Keratinocyte (primary cell): ENCODE results near the gene MLLT10. TPM values are rescaled to one million over a fixed set of nuclear protein-coding genes. Genes with fewer than 3 reads are reported as not detected.

Source experiments
- DNase-seq: peaks from one replicate; pipeline ENCODE4 v3.0.0-alpha.2; 2011; ENCODE audit warnings: low read depth, missing footprints, low spot score
- FAIRE-seq: peaks from 2 replicates; lab custom pipeline; 2011; peaks lifted over from hg19 to GRCh38; lab: Jason Lieb, UNC
- H2AFZ ChIP-seq: 2 replicates; pipeline ENCODE4 v1.6.0; 2012; ENCODE audit warnings: low read length, control low read depth, inconsistent platforms; ENCODE audit not compliant: control insufficient read depth
- H3K27ac ChIP-seq: 2 replicates; pipeline ENCODE4 v1.5.1; 2011; ENCODE audit warnings: low read length; ENCODE audit not compliant: control insufficient read depth, insufficient read depth
- H3K27me3 ChIP-seq: 3 replicates; pipeline ENCODE4 v1.6.0; 2011; ENCODE audit warnings: low read length; ENCODE audit not compliant: control insufficient read depth, insufficient read depth; ENCODE audit errors: extremely low read depth
- H3K36me3 ChIP-seq, 2 experiments: 2 replicates in 1 of 2; 3 replicates in 1 of 2; pipeline ENCODE4 v1.5.1; 2011; ENCODE audit warnings: low read length in 2 of 2, mild to moderate bottlenecking in 1 of 2; ENCODE audit not compliant: control insufficient read depth in 2 of 2, insufficient read depth in 2 of 2; ENCODE audit errors: extremely low read depth in 1 of 2
- H3K4me1 ChIP-seq: 3 replicates; pipeline ENCODE4 v1.5.1; 2011; ENCODE audit warnings: low read length; ENCODE audit not compliant: control insufficient read depth, insufficient read depth; ENCODE audit errors: extremely low read depth
- H3K4me2 ChIP-seq: 3 replicates; pipeline ENCODE4 v1.6.0; 2011; ENCODE audit warnings: low read depth, low read length; ENCODE audit not compliant: control insufficient read depth, insufficient read depth; ENCODE audit errors: extremely low read depth
- H3K4me3 ChIP-seq, 3 experiments: fragments of 200-600 bp in 1 of 3; sonication (generic) in 1 of 3; 2 replicates in 2 of 3; 3 replicates in 1 of 3; pipeline ENCODE4 v1.5.1; 2011 to 2016; ENCODE audit warnings: low read length in 3 of 3, mild to moderate bottlenecking in 3 of 3, control low read depth in 2 of 3, inconsistent platforms in 1 of 3, low read depth in 1 of 3, mixed read lengths in 1 of 3, mixed run types in 1 of 3, moderate library complexity in 1 of 3; ENCODE audit not compliant: control insufficient read depth in 2 of 3, insufficient read depth in 2 of 3; ENCODE audit errors: extremely low read depth in 1 of 3
- H3K79me2 ChIP-seq: 2 replicates; pipeline ENCODE4 v1.6.0; 2012; ENCODE audit warnings: low read length; ENCODE audit not compliant: control insufficient read depth, insufficient read depth
- H3K9ac ChIP-seq: 3 replicates; pipeline ENCODE4 v1.6.0; 2011; ENCODE audit warnings: low read length; ENCODE audit not compliant: control insufficient read depth, insufficient read depth; ENCODE audit errors: extremely low read depth
- H3K9me1 ChIP-seq: 3 replicates; pipeline ENCODE4 v1.6.0; 2011; ENCODE audit warnings: low read length; ENCODE audit not compliant: control insufficient read depth, insufficient read depth; ENCODE audit errors: extremely low read depth
- H3K9me3 ChIP-seq: 2 replicates; pipeline ENCODE4 v1.5.1; 2012; ENCODE audit warnings: low read depth, low read length; ENCODE audit not compliant: control insufficient read depth
- H4K20me1 ChIP-seq: 3 replicates; pipeline ENCODE4 v1.6.0; 2011; ENCODE audit warnings: low read length; ENCODE audit not compliant: control insufficient read depth, insufficient read depth; ENCODE audit errors: extremely low read depth
- CTCF ChIP-seq, 3 experiments: IDR thresholded peaks in 1 of 3; conservative IDR thresholded peaks in 1 of 3; optimal IDR thresholded peaks in 1 of 3; 2 replicates in 2 of 3; 3 replicates in 1 of 3; pipeline versions ENCODE3 to v1.5.1; 2011; ENCODE audit warnings: low read length in 3 of 3, mild to moderate bottlenecking in 3 of 3, moderate library complexity in 2 of 3, control low read depth in 1 of 3, inconsistent platforms in 1 of 3; ENCODE audit not compliant: insufficient read depth in 2 of 3; ENCODE audit errors: extremely low read depth in 1 of 3
- EZH2 ChIP-seq: IDR thresholded peaks from one replicate; pipeline ENCODE4 v1.6.1; 2012; ENCODE audit warnings: inconsistent platforms, mild to moderate bottlenecking, low read length, moderate library complexity
- dilution Hi-C: fragments of 300-500 bp; cut with MboI; formaldehyde crosslinking; loops from one replicate; pipeline ENCODE4 v1.7.0; 2020; ENCODE audit warnings: low sequenced_read_pairs; ENCODE audit not compliant: extremely low pct_ligation_motif_present
- polyA plus RNA-seq, 5 experiments: library from polyadenylated mRNA; depleted of rRNA in 3 of 5; stranded (reverse) in 3 of 5; stranded (forward) in 1 of 5; unstranded in 1 of 5; fragments of >200 nt; gene quantifications; 1 replicate in 1 of 5; 2 replicates in 3 of 5; 3 replicates in 1 of 5; pipeline versions ENCODE4 v1.2.1 to v1.2.3, GENCODE V29; 2011 to 2012; ENCODE audit warnings: missing spikeins in 2 of 5, low read depth in 1 of 5, low replicate concordance in 1 of 5

The MLLT10 gene
- polyA plus RNA-seq, 1 donor (not counting 4 experiments of a cell fraction or from before 2014, with no cell fraction given): 40.2 TPM

GRCh38 chr10:21733710-21734109 is 199.7 kb downstream of the MLLT10 start:
- Histone ChIP-seq H3K36me3 (peaks cover 13 to 14% of the 10 kb centered on the region in 2 experiments), H3K27ac (no peak overlapping the region), H2AFZ (no peak overlapping the region), H3K4me1 (peaks cover 7% of the 10 kb centered on the region), H3K27me3 (no peaks in the 10 kb centered on the region), H3K9me1 (no peaks in the 10 kb centered on the region), H3K79me2 (peaks cover 2% of the 10 kb centered on the region), H3K9ac (no peak overlapping the region), H3K4me2 (no peak overlapping the region), H4K20me1 (no peaks in the 10 kb centered on the region), H3K9me3 (no peaks in the 10 kb centered on the region), H3K4me3 (no peak overlapping the region)
- dilution Hi-C loops: no loop called here
- DNase-seq (no peak), FAIRE-seq (no peak)
- TF ChIP-seq CTCF (optimal IDR thresholded peaks at IDR 0.05 in 1 of 3, IDR thresholded peaks at IDR 0.05 in 1 of 3, conservative IDR thresholded peaks at IDR 0.05 in 1 of 3; ENCODE audit: extremely low read depth in 1 of 3, insufficient read depth in 2 of 3, low read length in 3 of 3) (no peak), EZH2 (no peak)

- Histone ChIP-seq H3K36me3 (peaks cover 16 to 20% of the 10 kb centered on the region in 2 experiments), H3K27me3 (no peaks in the 10 kb centered on the region), H3K4me2 (no peak overlapping the region), H3K4me3 (no peak overlapping the region), H4K20me1 (no peaks in the 10 kb centered on the region), H3K4me1 (no peaks in the 10 kb centered on the region), H3K9me1 (no peaks in the 10 kb centered on the region), H3K27ac (no peak overlapping the region), H2AFZ (no peak overlapping the region), H3K79me2 (peaks cover 2% of the 10 kb centered on the region), H3K9me3 (no peaks in the 10 kb centered on the region), H3K9ac (no peak overlapping the region)
- TF ChIP-seq CTCF (optimal IDR thresholded peaks at IDR 0.05 in 1 of 3, IDR thresholded peaks at IDR 0.05 in 1 of 3, conservative IDR thresholded peaks at IDR 0.05 in 1 of 3; ENCODE audit: extremely low read depth in 1 of 3, insufficient read depth in 2 of 3, low read length in 3 of 3) (no peak), EZH2 (no peak)
- DNase-seq (no peak), FAIRE-seq (no peak)
- dilution Hi-C loops: no loop called here
Observed at GRCh38 chr10:21737106-21737505, 203.1 kb downstream of the MLLT10 start.
